Immature natural killer cell (primary cell): Measurements from ENCODE around the gene MGAM2. TPM values are rescaled to one million over a fixed set of nuclear protein-coding genes. Genes with fewer than 3 reads are reported as not detected.

Experiments used
- DNase-seq, 3 donors: peaks; one replicate each; pipeline ENCODE4 v3.0.0; 2022; ENCODE audit warnings: mixed read lengths in 1 of 3
- H3K27ac Mint-ChIP-seq, 6 donors: one replicate each; pipeline ENCODE4 v1.8.0; 2020; ENCODE audit warnings: mixed read lengths in 6 of 6, mild to moderate bottlenecking in 5 of 6, inconsistent platforms in 4 of 6, moderate library complexity in 3 of 6
- H3K27me3 Mint-ChIP-seq, 3 donors: one replicate each; pipeline ENCODE4 v1.8.0; 2020 to 2021; ENCODE audit warnings: low read depth in 3 of 3, mild to moderate bottlenecking in 3 of 3, mixed read lengths in 3 of 3, moderate library complexity in 3 of 3, inconsistent platforms in 1 of 3
- H3K36me3 Mint-ChIP-seq, 3 donors: one replicate each; pipeline ENCODE4 v1.8.0; 2020; ENCODE audit warnings: mixed read lengths in 3 of 3, inconsistent platforms in 2 of 3, mild to moderate bottlenecking in 2 of 3
- H3K4me1 Mint-ChIP-seq, 2 donors: one replicate each; pipeline ENCODE4 v1.8.0; 2020; ENCODE audit warnings: inconsistent platforms in 2 of 2, mild to moderate bottlenecking in 2 of 2, mixed read lengths in 2 of 2, moderate library complexity in 1 of 2
- H3K4me3 Mint-ChIP-seq, 5 donors: one replicate each; pipeline ENCODE4 v1.8.0; 2020; ENCODE audit warnings: mild to moderate bottlenecking in 5 of 5, mixed read lengths in 5 of 5, inconsistent platforms in 3 of 5, moderate library complexity in 3 of 5
- H3K9me3 Mint-ChIP-seq, 6 donors: one replicate each; pipeline ENCODE4 v1.8.0; 2020; ENCODE audit warnings: mild to moderate bottlenecking in 6 of 6, mixed read lengths in 6 of 6, inconsistent platforms in 4 of 6, moderate library complexity in 3 of 6
- polyA plus RNA-seq, 3 donors: library from polyadenylated mRNA; unstranded; fragments of 300-500 nt; fragmentation: Illumina TruSeq; gene quantifications; one replicate each; pipeline ENCODE4 v1.2.3, GENCODE V29; 2021

Gene MGAM2
- polyA plus RNA-seq, 3 donors from 2014 or later, result 0.10 TPM; not detected in 2

GRCh38 chr7:142196066-142196840 lies 84.7 kb downstream of the MGAM2 start:
- H3K9me3 Mint-ChIP-seq, result peaks cover 0 to 4% (median 0%) of the 10 kb centered on the region in 6 donors
- no peak for DNase-seq
- no peak overlapping the region for H3K4me3 Mint-ChIP-seq
- peaks cover 0 to 4% (median 0%) of the 10 kb centered on the region in 3 donors for H3K36me3 Mint-ChIP-seq
- peaks cover 2 to 4% (median 4%) of the 10 kb centered on the region in 3 donors for H3K27me3 Mint-ChIP-seq
- no peaks in the 10 kb centered on the region for H3K4me1 Mint-ChIP-seq
- H3K27ac Mint-ChIP-seq, result no peak overlapping the region

GRCh38 chr7:142200206-142200605 lies 88.7 kb downstream of the MGAM2 start:
- Mint-ChIP-seq H3K27ac (no peak overlapping the region), H3K4me3 (no peak overlapping the region), H3K9me3 (peaks cover 0 to 2% (median 0%) of the 10 kb centered on the region in 6 donors), H3K4me1 (no peaks in the 10 kb centered on the region), H3K27me3 (peaks cover 0 to 2% (median 2%) of the 10 kb centered on the region in 3 donors), H3K36me3 (no peaks in the 10 kb centered on the region)
- no peak for DNase-seq

- peaks cover 0 to 3% (median 0%) of the 10 kb centered on the region in 3 donors for H3K27me3 Mint-ChIP-seq
- no peaks in the 10 kb centered on the region for H3K36me3 Mint-ChIP-seq
- H3K4me1 Mint-ChIP-seq, result no peaks in the 10 kb centered on the region
- H3K27ac Mint-ChIP-seq, result no peak overlapping the region
- H3K4me3 Mint-ChIP-seq, result no peak overlapping the region
- no peak for DNase-seq
- H3K9me3 Mint-ChIP-seq, result peaks cover 0 to 3% (median 0%) of the 10 kb centered on the region in 6 donors
Observed at GRCh38 chr7:142228537-142229104, 117.1 kb downstream of the MGAM2 start.

GRCh38 chr7:142231716-142232115 lies 120.2 kb downstream of the MGAM2 start:
- peaks cover 0 to 3% (median 3%) of the 10 kb centered on the region in 3 donors for H3K27me3 Mint-ChIP-seq
- no peak overlapping the region for H3K27ac Mint-ChIP-seq
- no peak overlapping the region for H3K4me3 Mint-ChIP-seq
- no peak for DNase-seq
- no peaks in the 10 kb centered on the region for H3K4me1 Mint-ChIP-seq
- H3K9me3 Mint-ChIP-seq, result peaks cover 0 to 6% (median 0%) of the 10 kb centered on the region in 6 donors
- H3K36me3 Mint-ChIP-seq, result no peaks in the 10 kb centered on the region

DNA sequence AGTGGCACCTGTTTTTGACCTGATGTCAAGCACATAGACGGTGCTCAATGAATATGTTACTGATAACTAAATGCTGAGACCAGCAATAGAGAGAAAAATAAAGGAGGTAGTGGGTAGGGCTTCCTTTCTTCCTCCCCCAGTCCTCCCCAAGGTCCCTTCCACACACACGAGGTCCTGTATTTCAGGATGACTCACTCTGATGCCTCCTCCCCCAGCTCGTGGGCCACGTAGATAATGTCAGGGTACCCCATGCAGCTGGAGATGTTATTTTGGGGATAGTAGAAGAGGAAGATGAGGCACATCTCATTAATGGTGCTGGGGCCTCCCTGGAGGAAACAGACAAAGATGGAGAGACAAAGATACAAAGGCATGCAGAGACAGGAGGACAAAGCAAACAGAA lies 129.0 kb downstream of the MGAM2 start:
- peaks cover 0 to 11% (median 3%) of the 10 kb centered on the region in 3 donors for H3K27me3 Mint-ChIP-seq
- no peak overlapping the region for H3K4me3 Mint-ChIP-seq
- no peak overlapping the region for H3K27ac Mint-ChIP-seq
- no peaks in the 10 kb centered on the region for H3K4me1 Mint-ChIP-seq
- no peak for DNase-seq
- no peaks in the 10 kb centered on the region for H3K36me3 Mint-ChIP-seq
- H3K9me3 Mint-ChIP-seq, result no peaks in the 10 kb centered on the region

DNA sequence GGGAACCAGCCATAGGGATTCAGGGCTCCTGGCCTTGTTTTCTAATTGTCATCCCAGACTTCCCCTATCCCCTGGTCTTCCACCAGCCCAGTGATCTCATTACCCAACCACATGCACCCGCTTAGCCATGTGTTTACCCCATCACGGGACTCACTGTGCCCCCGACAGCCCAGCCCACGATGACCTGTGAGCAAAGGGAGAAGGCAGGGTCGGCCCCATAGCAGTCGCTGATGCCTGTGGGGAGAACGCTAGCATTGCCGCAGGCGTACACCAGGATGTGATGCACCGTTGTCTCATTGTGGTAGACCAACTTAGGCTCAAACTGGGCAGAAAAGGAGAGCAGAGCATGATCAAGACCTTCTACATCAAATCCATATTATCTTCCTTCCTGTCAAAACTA lies 132.3 kb downstream of the MGAM2 start:
- peaks cover 0 to 14% (median 3%) of the 10 kb centered on the region in 3 donors for H3K27me3 Mint-ChIP-seq

GRCh38 chr7:142248166-142249160 lies 136.9 kb downstream of the MGAM2 start:
- Mint-ChIP-seq H3K27me3 (peaks cover 0 to 10% (median 0%) of the 10 kb centered on the region in 3 donors), H3K9me3 (no peaks in the 10 kb centered on the region), H3K27ac (no peak overlapping the region), H3K4me3 (no peak overlapping the region), H3K4me1 (no peaks in the 10 kb centered on the region), H3K36me3 (no peaks in the 10 kb centered on the region)
- DNase-seq, result no peak

More for the DNA sequence above, 132.3 kb downstream of the MGAM2 start:
- no peaks in the 10 kb centered on the region for H3K36me3 Mint-ChIP-seq
- H3K9me3 Mint-ChIP-seq, result no peaks in the 10 kb centered on the region
- DNase-seq, result no peak
- no peak overlapping the region for H3K27ac Mint-ChIP-seq
- no peaks in the 10 kb centered on the region for H3K4me1 Mint-ChIP-seq
- no peak overlapping the region for H3K4me3 Mint-ChIP-seq

- Mint-ChIP-seq H3K4me1 (no peaks in the 10 kb centered on the region), H3K9me3 (no peaks in the 10 kb centered on the region), H3K27ac (no peak overlapping the region), H3K27me3 (peaks cover 0 to 6% (median 0%) of the 10 kb centered on the region in 3 donors), H3K4me3 (no peak overlapping the region), H3K36me3 (no peaks in the 10 kb centered on the region)
- DNase-seq, result no peak
Observed at GRCh38 chr7:142249918-142250317, 138.4 kb downstream of the MGAM2 start.

GRCh38 chr7:142250705-142251104 lies 139.2 kb downstream of the MGAM2 start:
- Mint-ChIP-seq H3K36me3 (no peaks in the 10 kb centered on the region), H3K9me3 (peaks cover 0 to 2% (median 0%) of the 10 kb centered on the region in 6 donors), H3K4me3 (no peak overlapping the region), H3K27ac (no peak overlapping the region), H3K27me3 (peaks cover 0 to 6% (median 0%) of the 10 kb centered on the region in 3 donors), H3K4me1 (no peaks in the 10 kb centered on the region)
- no peak for DNase-seq

GRCh38 chr7:142257958-142258357 lies 146.4 kb downstream of the MGAM2 start, which contains the start of gene PRSS58:
PRSS58 (minus strand) TSS chr7:142258058; CDS start chr7:142257707, 351 bp downstream.
- no peaks in the 10 kb centered on the region for H3K4me1 Mint-ChIP-seq
- no peaks in the 10 kb centered on the region for H3K36me3 Mint-ChIP-seq
- no peak within 1 kb of the TSS for H3K4me3 Mint-ChIP-seq
- H3K27me3 Mint-ChIP-seq, result peaks cover 1 to 5% (median 5%) of the 10 kb centered on the region in 3 donors
- no peak for DNase-seq
- H3K9me3 Mint-ChIP-seq, result peaks cover 0 to 8% (median 0%) of the 10 kb centered on the region in 6 donors
- H3K27ac Mint-ChIP-seq, result no peak within 1 kb of the TSS

GRCh38 chr7:142263598-142264380 lies 152.3 kb downstream of the MGAM2 start:
- Mint-ChIP-seq H3K4me1 (no peaks in the 10 kb centered on the region), H3K27ac (no peak overlapping the region), H3K4me3 (no peak overlapping the region), H3K27me3 (peaks cover 5 to 8% (median 5%) of the 10 kb centered on the region in 3 donors), H3K9me3 (peaks cover 0 to 12% (median 0%) of the 10 kb centered on the region in 6 donors), H3K36me3 (no peaks in the 10 kb centered on the region)
- no peak for DNase-seq
